Measurements from ENCODE around the gene CLRN1.

DNA sequence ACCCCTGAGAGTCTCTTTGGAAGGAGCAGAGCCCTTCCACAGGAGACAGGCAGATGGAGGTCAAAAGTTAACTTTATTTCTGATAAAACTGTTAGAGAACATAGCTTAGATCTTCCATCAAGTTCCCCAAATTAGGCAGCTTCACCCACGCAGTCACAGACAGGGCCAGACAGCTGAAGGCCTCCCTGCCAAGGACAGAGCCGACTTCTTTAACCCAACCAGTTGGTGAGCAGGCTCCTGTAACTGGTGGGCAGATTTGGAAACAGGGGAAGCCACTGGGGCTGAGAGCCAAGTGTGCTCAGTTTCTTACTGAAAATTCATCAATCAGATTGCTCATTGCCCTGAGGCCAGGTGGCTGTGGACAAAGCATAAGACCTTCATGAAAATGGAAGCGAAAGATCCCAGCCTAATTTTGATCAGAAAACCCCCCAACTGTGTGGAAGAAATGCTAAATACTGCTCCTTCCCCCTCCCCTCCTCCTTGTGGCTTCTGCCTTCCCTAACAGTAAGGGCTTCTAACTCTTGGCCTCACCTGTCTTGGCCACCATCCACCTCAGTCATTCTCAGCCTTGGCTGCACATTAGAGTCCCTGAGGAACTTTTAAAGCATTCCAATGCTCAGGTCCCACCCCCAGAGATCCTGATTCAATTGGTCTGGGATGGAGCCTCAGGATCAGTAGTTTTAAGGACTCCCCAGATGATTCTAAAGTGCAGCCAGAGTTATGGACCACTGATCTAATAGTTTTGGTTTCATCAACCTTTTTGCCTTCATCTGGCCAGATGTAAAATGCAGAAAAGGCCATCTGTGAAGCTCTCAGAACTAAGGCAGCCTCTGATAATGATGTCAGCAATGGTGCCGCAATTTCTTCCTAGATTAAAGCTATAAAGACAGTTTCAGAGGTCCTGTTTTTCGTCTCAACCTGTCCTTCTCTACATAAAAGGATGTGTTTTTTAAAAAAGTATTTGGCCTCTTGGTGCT is 11.5 kb downstream of the CLRN1 start:
- TF ChIP-seq, protein P1, sequence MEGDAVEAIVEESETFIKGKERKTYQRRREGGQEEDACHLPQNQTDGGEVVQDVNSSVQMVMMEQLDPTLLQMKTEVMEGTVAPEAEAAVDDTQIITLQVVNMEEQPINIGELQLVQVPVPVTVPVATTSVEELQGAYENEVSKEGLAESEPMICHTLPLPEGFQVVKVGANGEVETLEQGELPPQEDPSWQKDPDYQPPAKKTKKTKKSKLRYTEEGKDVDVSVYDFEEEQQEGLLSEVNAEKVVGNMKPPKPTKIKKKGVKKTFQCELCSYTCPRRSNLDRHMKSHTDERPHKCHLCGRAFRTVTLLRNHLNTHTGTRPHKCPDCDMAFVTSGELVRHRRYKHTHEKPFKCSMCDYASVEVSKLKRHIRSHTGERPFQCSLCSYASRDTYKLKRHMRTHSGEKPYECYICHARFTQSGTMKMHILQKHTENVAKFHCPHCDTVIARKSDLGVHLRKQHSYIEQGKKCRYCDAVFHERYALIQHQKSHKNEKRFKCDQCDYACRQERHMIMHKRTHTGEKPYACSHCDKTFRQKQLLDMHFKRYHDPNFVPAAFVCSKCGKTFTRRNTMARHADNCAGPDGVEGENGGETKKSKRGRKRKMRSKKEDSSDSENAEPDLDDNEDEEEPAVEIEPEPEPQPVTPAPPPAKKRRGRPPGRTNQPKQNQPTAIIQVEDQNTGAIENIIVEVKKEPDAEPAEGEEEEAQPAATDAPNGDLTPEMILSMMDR (conservative IDR thresholded peaks at IDR 0.05; ENCODE audit: low read depth in 2 of 2): no peak
- TF ChIP-seq, protein P2, sequence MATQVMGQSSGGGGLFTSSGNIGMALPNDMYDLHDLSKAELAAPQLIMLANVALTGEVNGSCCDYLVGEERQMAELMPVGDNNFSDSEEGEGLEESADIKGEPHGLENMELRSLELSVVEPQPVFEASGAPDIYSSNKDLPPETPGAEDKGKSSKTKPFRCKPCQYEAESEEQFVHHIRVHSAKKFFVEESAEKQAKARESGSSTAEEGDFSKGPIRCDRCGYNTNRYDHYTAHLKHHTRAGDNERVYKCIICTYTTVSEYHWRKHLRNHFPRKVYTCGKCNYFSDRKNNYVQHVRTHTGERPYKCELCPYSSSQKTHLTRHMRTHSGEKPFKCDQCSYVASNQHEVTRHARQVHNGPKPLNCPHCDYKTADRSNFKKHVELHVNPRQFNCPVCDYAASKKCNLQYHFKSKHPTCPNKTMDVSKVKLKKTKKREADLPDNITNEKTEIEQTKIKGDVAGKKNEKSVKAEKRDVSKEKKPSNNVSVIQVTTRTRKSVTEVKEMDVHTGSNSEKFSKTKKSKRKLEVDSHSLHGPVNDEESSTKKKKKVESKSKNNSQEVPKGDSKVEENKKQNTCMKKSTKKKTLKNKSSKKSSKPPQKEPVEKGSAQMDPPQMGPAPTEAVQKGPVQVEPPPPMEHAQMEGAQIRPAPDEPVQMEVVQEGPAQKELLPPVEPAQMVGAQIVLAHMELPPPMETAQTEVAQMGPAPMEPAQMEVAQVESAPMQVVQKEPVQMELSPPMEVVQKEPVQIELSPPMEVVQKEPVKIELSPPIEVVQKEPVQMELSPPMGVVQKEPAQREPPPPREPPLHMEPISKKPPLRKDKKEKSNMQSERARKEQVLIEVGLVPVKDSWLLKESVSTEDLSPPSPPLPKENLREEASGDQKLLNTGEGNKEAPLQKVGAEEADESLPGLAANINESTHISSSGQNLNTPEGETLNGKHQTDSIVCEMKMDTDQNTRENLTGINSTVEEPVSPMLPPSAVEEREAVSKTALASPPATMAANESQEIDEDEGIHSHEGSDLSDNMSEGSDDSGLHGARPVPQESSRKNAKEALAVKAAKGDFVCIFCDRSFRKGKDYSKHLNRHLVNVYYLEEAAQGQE (IDR thresholded peaks at IDR 0.05; ENCODE audit: unreplicated experiment): no peak
- TF ChIP-seq EZH2 (IDR thresholded peaks at IDR 0.05; ENCODE audit: low read depth, unreplicated experiment): no peak
